NCI-H146 (cell line): Measurements from ENCODE around the gene PTAFR.

Source experiments
- DNase-seq: peaks from one replicate; lab custom pipeline; 2025; lab: John Stamatoyannopoulos, UW

Gene PTAFR

GRCh38 chr1:28175955-28176485, 470 bp downstream of the PTAFR start:
- no peak for DNase-seq

GRCh38 chr1:28173980-28174297, 2.6 kb downstream of the PTAFR start:
- no peak for DNase-seq

DNA sequence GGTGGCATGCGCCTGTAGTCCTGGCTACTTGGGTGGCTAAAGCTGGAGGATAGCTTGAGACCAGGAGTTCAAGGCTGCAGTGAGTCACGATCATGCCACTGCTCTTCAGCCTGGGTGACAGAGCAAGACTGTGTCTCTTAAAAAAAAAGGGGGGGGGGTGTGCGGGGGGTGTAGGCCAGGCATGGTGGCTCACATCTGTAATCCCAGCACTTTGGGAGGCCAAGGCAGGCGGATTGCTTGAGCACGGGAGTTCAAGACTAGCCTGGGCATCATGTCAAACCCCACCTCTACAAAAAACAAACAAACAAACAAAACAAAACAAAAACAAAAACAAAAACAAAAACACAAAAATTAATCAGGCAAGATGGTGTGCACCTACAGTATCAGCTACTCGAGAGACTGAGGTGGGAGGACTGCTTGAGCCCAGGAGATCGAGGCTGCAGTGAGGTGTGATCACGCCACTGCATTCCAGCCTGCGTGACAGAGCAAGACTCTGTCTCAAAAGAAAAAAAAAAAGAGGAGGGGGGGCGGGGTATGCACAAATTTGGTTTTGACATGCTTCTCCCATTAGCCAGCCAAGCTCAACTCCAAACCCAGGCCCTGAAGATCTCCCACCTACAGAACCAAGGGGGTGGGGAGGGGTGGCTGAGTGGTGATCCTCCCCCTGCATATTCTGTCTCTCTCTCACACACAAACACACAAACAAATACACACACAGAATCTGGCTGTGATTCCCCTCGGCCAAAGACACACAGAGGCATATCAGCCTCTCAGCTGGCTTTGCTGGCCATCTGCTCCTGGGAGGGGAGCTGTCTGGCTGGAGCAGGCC, 3.1 kb downstream of the PTAFR start:
- no peak for DNase-seq

DNA sequence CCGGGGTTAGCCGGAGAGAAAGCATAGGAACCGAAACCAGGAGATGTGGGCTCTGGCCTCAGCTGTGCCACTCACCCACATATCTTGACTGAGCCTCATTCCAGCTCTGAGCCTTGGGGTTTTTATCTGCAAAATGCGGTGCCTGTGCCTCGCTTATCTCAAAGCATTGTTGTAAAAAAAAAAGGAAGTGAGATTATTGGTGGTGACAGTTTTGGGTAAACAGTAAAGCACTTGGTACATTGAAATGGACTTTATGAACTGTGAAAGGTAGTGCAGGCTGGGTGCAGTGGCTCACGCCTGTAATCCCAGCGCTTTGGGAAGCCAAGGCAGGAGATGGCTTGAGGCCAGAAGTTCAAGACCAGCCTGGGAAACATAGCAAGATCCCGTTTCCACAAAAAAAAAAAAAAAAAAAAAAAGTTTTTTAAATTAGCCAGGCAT, 3.8 kb downstream of the PTAFR start:
- no peak for DNase-seq

- no peak for DNase-seq
Observed at GRCh38 chr1:28171246-28171645, 5.2 kb downstream of the PTAFR start.

DNA sequence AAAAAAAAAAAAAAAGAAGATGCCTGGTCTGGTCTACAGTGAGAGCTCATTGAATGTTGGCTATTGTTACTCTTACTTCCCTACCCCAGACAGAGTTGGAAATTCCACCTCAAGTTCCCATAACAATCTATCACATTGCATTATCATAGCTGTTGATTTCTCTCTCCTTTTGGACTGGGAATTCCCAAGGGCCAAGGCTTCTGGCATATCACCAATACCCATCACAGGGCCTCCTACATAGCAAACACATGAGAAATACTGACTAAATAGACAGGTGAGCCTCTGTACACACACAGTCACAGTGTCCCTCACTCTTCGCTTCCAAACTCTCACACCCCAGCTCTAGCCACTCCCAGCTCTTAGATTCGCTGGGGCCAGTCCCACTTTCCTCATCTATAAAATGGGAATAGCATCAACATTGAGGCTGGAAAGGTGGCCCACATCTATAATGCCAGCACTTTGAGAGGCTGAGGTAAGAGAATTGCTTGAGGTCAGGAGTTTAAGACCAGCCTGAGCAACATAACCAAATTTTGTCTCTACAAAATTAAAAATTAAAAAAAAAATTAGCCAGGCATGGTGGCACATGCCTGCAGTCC, 6.4 kb downstream of the PTAFR start:
- DNase-seq = no peak

GRCh38 chr1:28163496-28164161, 12.9 kb downstream of the PTAFR start:
- DNase-seq = no peak

GRCh38 chr1:28162151-28162550, 14.3 kb downstream of the PTAFR start:
- DNase-seq = no peak

GRCh38 chr1:28161751-28162150, 14.7 kb downstream of the PTAFR start:
- no peak for DNase-seq

GRCh38 chr1:28160782-28161266, 15.7 kb downstream of the PTAFR start:
- DNase-seq = no peak

- no peak for DNase-seq
Observed at GRCh38 chr1:28159680-28160079, 16.8 kb downstream of the PTAFR start.

DNA sequence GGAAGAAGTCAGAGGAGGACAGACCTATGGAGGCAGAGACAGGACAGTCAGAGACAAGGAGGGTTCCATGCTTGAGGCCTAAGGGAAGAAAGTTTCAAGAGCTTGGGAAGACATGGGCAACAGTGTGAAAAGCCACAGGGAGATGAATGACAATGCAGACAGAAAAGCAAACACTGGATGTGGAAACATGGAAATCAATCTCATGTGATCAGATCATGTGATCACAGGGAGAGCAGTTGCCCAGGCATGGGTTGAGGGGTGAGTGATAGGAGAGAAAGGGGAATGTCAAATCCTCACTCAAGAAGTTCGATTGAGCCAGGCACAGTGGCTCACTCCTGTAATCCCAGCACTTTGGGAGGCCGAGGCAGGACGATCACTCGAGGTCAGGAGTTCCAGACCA, 17.2 kb downstream of the PTAFR start:
- DNase-seq = no peak

DNA sequence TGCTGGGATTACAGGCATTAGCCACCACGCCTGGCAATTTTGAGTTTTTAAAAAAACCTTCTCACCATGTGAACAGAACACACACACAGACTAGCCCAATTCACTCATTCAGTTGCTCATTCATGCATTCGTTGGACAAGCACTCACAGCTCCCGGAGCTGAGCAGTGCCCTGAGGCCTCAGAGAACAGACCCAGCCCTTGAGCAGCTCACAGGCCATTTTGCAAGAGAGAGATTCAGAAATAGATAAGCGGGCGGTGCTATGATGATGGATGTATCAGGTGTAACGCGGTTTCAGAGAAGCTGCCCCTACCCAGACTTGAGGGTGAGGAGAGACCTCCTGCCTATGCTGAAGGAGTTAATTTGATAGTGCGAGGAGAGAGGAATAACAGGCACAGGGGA, 18.6 kb downstream of the PTAFR start:
- no peak for DNase-seq

DNA sequence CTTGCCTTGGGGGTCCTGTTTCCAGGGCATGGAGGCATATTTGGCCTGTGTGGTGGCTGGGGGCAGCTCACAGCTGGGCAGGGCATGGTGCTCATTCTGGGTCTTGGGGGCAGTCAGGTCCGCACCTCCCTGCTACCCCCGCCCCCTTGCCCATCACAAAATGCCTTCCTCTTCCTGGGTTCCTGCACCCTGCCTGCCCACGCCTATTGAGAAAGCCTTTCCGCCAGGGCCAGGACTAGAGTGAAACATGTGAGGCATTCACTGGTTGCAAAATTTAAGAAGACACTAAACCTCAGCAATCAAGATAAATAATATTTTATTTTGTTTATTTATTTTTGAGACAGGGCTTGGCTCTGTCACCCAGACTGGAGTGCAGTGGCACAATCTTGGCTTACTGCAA, 19.7 kb downstream of the PTAFR start:
- DNase-seq = no peak

DNA sequence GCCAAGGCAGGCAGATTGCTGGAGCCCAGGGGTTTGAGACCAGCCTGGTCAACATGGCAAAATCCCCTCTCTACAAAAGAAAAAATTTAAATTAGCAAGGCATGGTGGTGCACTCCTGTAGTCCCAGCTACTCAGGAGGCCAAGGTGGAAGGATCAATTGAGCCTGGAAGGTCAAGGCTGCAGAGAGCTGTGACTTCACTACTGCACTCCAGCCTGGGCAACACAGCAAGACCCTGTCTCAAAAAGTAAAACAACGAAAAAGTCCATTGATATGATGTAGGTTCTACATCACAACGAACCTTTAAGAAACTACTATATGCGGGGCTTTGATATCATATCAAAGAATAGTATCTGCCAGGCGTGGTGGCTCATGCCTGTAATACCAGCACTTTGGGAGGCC, 20.9 kb downstream of the PTAFR start:
- no peak for DNase-seq

DNA sequence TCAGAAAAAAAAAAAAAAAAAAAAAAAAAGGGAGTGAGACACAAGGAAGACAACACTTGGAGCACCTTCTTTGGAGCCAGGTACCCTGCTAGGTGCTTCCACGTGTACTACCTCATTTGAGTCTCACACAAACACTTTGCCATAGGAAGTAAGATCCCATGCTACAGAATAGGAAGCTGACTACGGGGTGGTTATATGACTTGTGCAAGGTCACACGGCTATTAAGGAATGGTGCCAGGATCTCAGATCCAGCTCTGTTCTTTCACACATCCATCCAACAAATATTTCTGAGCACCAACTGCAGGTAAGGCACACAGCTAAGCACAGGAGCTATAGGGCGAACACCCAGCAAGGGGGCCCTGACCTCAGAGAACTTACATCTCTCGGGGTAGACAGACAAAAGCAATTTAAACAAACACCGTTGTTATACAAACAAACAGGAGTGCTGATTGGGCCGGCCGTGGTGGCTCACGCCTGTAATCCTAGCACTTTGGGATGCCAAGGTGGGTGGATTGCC, 22.4 kb downstream of the PTAFR start:
- DNase-seq = no peak

DNA sequence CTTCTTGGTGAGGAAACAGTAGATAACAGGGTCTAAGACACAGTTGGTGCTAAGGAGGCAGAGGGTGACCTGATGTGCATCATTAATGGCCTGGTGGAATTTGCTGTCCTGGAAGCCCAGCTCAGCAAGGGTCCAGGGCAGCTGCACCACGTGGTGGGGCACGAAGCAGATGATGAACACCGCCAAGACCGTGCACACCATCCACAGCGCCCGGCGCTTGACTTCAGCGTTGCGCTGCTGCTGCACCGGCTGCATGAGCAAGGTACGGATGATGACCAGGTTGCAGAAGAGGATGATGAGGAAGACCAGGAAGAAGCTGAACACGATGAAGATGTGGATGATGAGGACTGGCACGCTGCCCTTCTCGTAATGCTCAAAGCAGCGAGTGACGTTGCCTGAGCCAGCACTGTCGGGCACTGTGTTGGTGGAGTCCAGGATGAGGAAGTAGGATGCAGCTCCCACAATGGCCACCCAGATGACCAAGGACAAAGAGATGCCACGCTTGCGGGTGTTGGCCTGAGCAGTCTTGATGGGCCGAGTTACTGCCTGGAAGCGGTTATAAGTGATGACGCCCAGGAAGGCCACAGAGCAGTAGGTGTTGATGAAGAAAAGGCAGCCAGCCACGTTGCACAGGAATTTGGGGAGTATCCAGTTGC, 26.2 kb downstream of the PTAFR start:
- no peak for DNase-seq

DNA sequence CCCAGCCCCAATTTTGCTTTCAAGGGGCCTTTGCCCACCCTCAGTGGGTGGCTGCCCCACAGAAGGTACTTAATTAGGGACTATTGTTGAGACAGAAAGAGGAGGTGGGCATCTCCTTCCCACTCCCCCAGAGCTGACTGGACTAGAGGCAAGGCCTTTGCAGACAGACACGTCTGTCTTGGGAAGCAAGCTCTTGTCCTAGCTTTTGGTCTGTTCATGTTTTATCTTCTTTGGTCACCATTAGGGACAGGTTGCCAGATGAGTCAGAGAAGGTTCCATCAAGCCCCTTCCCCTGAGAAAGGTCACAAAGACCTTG, 27.7 kb downstream of the PTAFR start:
- DNase-seq = no peak

DNA sequence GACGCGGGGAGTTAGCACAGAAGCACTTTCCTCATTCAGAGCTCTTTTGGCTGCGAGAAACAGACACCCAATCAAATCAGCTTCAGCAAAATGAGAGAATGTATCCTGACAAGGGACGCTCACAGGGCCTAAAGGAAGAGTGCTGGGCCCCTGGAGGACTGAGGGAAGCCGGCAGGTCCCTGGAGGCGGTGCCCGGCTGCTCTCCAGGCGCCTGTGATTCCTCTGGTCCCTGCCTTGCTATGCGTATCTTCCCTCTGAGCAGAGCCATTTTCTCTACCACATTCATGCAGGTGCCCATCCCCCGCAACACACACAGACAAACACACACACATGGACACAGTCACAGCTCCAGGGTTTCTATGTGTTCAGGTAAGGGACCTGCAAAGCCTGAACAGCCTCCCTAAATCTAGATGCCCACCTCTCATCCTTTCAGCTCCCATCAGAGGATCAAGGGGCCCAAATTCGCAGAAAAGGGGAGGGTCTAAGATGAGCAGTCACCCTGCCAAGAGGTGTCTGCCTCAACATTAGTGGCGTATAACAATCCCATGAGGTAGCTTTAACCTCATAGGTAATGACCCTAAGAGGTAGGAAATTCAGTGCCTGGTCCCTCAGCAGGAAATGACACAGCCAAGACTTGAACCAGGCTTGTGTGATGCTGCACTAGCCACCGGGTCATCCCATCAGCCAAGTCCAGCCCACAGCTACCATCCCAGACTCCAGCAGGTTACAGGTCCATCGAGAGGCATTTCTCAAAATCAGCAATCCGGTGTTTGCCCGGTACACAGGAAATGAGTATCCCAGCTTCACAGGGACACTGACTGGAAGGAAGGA, 29.0 kb downstream of the PTAFR start:
- DNase-seq = no peak

- DNase-seq = no peak
Observed at GRCh38 chr1:28145728-28146127, 30.8 kb downstream of the PTAFR start.
